Measurements from ENCODE around the gene YPEL1.
"Not testable (repeated sequence)": the region's sequence is repeated elsewhere in the genome, so short reads cannot be mapped to it uniquely, and the experiment has no call there.

YPEL1 gene

DNA sequence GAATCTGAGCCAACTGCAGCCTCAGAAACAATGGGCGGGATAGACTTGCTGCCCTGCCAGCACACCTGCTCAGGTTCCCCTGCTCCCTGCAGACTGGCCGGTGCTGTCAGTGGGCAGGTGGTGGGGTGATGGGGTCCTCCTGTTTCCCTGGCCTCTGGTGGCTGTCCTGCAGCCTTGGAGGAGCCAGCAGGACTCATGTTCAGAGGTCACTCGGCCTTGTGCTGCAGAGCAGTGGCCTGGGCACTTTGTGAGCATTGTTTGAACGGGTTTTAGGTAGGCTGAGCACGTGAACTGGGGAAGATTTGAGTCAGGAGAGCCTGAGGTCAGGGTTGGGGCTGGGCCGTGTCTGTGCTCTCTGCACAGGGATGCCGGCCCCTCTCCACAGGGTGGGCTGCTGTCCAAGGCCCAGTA lies 52.2 kb downstream of the YPEL1 start:
- DNase-seq (ENCODE audit: low spot score), result no peak

DNA sequence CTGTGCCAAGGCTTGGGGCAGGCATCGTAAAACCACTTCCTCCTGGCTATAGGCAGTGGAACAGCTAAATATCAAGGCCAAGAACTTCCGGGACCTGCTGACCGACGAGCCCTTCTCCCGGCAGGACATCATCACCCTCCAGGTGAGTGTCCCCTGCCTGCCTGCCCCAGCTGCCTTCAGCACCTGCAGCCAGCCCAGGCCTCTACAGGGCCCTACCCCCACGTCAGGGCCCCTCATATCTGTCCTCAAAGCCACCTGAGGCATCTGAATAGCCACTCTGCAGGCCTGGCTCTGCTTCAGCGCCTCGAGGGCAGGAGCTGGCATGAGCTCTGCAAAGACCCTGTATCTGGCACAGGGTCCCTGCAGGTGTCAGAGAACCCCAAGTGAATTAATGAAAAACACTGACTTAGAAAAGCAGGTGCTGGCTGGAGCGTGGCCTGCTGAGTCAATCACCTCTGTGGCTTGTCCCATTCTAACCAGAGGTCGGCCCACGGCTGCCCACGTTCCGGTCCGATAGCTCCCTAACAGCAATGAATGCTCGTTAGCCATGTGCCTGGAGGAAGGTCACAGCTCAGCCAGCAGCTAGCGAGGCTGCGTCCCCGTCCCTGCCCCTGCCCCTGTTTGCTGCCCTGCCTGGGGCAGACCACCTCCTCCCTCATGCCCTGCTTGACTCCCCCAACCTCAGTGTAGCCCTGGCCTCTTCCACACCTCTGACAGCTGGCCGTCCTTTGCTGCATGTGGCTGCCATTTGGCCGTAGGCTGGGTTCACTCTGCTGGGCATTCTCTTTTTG lies 53.0 kb downstream of the YPEL1 start:
- no peak for DNase-seq (ENCODE audit: low spot score)

DNA sequence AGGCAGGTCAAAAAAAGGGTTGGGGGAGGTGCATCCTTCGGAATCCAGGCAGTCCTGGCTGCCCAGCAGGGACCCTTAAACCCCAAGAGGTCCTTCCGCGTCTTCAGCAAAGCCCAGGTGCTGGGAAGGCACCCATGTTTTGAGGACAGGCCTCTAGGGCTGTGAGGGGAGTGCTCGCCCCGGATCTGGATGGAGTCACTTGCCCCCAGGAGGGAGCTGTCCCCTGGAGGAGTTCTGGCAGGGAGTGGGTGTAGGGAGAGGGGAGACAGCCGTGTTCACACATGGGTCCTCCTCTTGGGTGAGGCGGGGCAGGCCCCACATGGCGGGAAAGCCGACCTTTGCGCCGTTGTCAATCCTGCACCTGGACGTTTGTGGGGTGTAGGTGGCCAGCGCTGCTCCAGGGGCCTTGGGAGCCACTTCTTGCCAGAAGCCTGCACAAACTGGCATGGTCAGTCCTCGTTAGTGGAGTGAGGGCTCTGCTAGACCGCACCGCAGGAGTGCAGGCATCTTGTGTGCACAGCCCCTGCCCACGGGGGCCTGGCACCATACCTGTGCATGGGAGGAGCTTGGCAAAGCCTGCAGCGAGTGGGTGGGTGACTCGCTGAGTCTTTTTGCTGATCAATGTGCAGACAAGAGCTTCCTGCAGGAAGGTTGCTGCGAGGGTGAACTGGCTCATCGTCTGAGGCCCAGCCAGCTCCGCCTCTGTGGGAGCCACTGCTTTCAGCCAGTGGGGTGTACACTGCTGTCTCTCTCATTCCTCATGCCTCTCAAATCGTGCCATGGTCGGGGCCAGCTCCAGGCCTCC lies 53.8 kb downstream of the YPEL1 start:
- DNase-seq (ENCODE audit: low spot score), result no peak

DNA sequence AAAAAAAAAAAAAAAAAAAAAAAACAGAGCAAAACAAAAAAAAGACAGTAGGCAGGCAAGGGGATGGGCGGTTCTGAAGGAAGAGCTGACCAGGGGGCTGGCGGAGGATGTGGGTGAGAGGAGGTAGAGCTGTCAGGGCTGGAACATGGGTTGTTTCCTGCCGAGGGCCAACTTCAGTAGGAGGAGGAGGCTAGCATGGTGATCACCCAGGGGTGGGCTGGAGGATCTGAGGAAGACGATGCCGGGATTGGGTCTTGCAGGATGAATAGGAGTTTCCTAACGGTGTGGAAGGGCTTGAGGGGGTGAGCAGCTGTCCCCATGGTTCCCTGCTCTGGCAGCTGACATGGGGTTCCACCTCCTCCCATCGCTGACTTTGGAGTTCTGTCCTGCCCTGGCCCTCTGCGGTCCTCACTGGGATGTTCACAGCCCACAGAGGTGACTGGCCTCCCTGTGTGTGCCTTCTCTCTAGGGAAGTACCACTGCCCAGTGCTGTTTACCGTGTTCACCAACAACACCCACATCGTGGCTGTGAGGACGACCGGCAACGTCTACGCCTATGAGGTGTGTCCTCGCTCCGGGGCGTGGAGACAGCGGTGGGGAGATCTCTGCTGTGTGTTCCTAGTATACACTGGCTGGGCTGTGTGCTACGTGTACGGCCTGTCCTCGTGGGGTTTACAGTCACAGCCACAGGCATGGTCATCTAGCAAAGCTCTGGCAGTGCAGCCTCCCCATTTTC lies 54.6 kb downstream of the YPEL1 start:
- DNase-seq (ENCODE audit: low spot score), result no peak

DNA sequence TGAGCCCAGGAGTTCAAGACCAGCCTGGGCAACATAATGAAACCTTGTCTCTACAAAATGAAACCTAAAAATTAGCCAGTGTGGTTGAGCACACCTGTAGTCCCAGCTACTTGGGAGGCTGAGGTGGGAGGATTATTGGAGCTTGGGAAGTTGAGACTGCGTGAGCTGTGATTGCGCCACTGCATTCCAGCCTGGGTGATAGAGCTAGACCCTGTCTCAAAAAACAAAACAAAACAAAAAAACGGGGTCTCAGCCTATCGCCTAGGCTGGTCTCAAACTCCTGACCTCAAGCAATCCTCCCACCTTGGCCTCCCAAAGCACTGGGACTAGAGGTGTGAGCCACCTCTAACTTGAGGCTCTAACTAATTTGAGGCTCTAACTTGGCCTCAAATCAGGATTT lies 56.2 kb downstream of the YPEL1 start:
- DNase-seq (ENCODE audit: low spot score), result no peak

DNA sequence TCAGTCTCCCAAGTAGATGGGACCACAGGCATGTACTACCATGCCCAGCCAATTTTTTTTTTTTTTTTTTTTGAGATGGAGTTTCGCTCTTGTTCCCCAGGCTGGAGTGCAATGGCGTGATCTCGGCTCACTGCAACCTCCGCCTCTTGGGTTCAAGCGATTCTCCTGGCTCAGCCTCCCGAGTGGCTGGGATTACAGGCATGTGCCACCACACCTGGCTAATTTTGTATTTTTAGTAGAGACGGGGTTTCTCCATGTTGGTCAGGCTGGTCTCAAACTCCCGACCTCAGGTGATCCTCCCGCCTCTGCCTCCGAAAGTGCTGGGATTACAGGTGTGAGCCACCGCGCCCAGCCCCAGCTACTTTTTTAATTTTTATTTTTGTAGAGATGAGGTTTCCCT lies 56.8 kb downstream of the YPEL1 start:
- not testable (repeated sequence) for DNase-seq (ENCODE audit: low spot score)

DNA sequence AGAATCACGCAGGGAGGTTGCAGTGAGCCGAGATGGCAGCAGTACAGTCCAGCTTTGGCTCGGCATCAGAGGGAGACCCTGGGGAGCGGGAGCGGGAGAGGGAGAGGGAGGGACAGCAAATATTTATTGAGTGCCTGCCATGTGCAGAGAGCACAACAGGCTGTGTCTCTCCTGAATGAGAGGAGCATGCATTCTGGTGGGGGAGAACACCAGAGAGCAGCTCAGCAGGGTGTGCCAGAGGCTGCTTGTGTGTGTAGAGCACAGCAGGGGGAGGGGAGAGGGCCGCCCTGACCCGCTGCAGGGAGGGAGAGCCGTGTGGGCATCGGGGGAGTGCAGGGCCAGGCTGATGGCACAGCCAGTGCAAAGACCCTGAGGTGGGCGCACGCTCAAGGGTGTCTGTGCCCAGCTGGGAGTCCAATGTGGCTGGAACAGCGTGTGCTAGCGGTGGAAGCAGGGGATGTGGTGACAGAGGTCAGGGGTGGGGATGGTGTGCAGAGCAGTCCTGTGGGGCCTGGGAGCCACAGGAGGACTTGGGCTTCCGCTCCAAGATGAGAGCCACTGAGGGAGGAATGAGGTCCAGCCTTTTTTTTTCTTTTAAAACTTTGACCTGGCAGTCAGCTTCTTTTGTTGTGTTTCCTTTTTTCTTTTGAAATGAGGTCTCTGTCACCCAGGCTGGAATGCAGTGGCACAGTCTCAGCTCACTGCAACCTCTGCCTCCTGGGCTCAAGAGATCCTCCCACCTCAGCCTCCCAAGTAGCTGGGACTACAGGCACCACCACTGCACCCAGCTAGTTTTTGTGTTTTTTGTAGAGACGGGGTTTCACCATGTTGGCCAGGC lies 57.8 kb downstream of the YPEL1 start:
- DNase-seq (ENCODE audit: low spot score), result no peak

GRCh38 chr22:21674638-21675245 lies 60.9 kb downstream of the YPEL1 start:
- DNase-seq (ENCODE audit: low spot score), result no peak

DNA sequence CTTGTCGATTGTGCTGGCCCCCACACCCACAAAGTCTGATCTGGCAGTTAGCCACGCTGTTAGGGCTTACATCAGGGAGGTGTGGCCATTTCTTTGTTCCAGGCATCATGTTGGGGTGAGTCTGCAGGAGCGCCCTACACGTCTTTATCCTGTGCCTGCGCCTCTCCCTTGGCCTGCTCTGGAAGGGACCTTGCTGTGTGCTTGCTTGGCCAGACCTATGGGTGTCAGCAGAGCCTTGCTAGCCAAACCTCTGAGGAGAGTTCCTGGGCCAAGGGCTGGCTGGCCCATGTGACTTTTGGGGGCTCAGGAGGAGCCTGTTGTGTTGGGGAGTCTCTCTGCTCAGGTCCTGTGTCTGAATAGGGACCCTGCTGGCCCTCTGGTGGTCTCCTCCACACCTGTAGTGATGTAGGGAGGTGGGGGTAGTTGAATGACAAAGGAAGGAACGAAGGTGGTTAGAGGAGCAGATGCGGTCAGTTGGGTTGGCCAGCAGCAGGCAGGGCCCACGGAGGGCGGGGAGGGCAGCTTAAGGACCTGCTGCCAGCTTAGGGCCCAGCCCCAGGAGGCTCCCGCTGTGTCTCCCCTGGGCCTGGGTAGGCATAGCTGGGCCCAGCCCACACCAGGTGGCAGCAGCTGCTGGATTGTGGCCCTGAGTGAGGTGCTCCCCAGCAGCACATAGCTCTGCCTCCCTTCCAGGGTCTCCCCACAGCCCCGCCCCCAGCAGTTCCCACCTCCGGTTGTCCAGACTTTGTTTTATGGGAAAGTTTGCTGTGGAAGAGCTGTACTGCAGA lies 61.9 kb downstream of the YPEL1 start:
- DNase-seq (ENCODE audit: low spot score), result no peak

GRCh38 chr22:21672107-21672629 lies 63.4 kb downstream of the YPEL1 start:
- no peak for DNase-seq (ENCODE audit: low spot score)

DNA sequence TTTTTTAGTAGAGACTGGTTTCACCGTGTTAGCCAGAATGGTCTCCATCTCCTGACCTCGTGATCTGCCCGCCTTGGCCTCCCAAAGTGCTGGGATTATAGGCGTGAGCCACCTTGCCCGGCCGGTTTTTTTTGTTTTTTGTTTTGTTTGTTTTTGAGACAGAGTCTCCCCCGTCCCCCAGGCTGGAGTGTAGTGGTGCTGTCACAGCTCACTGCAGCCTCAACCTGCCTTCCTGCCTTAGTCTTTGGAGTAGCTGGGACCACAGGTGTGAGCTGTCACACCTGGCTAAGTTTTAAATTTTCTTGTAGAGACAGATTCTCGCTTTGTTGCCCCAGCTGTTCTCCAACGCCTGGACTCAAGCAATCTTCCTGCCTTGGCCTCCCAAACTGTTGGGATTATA lies 66.6 kb downstream of the YPEL1 start:
- no peak for DNase-seq (ENCODE audit: low spot score)

GRCh38 chr22:21666786-21667185 lies 68.8 kb downstream of the YPEL1 start:
- DNase-seq (ENCODE audit: low spot score), result no peak

- DNase-seq (ENCODE audit: low spot score), result no peak
These were observed 70.3 kb downstream of the YPEL1 start for GRCh38 chr22:21665047-21665851.

DNA sequence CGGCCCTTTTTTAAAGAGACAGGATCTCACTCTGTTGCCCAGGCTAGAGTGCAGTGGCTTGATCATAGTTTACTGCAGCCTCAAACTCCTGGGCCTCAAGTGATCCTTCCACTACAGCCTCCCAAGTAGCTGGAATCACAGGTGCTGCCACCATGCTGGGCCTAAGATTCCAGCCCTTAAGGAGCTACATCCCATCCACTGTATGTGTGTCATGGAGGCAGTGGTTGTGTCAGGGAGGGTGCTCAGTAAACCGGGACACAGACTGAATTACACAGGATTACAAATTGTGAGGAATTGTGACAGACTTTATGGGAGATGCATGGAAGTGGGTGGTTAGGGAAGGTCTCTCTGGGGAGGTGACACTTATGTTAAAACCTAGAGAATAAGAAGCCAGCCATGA lies 71.9 kb downstream of the YPEL1 start:
- DNase-seq (ENCODE audit: low spot score), result no peak

GRCh38 chr22:21661991-21662390 lies 73.6 kb downstream of the YPEL1 start:
- no peak for DNase-seq (ENCODE audit: low spot score)

GRCh38 chr22:21660904-21661303 lies 74.7 kb downstream of the YPEL1 start:
- DNase-seq (ENCODE audit: low spot score), result no peak

GRCh38 chr22:21659864-21660525 lies 75.6 kb downstream of the YPEL1 start:
- DNase-seq (ENCODE audit: low spot score), result no peak

- DNase-seq (ENCODE audit: low spot score), result peak; percentile 86
These were observed 78.1 kb downstream of the YPEL1 start for GRCh38 chr22:21657360-21658032.

All from GM03348 (cell line).